ENCODE measurements around the gene CACNA2D2.

DNA sequence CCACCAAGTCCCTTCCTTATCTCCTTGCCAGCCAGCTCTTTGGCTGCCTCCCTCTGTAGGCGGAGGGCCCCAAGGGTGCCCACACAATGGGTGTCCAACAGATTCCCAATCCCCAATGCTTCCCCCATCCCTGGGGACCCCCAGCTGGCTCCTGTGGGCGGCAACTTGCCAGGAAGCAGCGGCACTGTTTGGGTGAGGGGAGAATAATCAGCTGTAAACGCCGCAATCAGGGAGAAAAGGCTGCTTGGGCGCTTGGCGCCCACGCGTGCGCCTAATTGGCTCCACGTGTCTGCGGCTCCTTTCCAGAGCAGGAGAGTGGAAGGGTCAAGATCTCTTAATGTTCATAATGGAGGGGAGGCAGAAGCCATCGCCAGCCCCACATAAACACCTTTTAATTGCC lies 76.2 kb downstream of the CACNA2D2 start:
- TF ChIP-seq, protein P1, sequence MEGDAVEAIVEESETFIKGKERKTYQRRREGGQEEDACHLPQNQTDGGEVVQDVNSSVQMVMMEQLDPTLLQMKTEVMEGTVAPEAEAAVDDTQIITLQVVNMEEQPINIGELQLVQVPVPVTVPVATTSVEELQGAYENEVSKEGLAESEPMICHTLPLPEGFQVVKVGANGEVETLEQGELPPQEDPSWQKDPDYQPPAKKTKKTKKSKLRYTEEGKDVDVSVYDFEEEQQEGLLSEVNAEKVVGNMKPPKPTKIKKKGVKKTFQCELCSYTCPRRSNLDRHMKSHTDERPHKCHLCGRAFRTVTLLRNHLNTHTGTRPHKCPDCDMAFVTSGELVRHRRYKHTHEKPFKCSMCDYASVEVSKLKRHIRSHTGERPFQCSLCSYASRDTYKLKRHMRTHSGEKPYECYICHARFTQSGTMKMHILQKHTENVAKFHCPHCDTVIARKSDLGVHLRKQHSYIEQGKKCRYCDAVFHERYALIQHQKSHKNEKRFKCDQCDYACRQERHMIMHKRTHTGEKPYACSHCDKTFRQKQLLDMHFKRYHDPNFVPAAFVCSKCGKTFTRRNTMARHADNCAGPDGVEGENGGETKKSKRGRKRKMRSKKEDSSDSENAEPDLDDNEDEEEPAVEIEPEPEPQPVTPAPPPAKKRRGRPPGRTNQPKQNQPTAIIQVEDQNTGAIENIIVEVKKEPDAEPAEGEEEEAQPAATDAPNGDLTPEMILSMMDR (IDR thresholded peaks at IDR 0.05), result no peak
- no peak for TF ChIP-seq POLR2A (IDR thresholded peaks at IDR 0.05)
